Smooth muscle cell (in vitro differentiated cells): ENCODE results near the gene ITPRID2. TPM values are rescaled to one million over a fixed set of nuclear protein-coding genes. Genes with fewer than 3 reads are reported as not detected.
A peak's percentile ranks its signal among the peaks of the same experiment; 100 is the strongest.

Source experiments
- DNase-seq: peaks from one replicate; lab custom pipeline; 2025; ENCODE audit not compliant: unreplicated experiment; lab: John Stamatoyannopoulos, UW
- H2AFZ ChIP-seq: fragments of 200-600 bp; sonication (generic); 2 replicates; pipeline ENCODE4 v1.6.0; 2016; ENCODE audit warnings: antibody characterized with exemption, low read depth, mild to moderate bottlenecking
- H3F3A ChIP-seq: fragments of 200-600 bp; sonication (generic); 2 replicates; pipeline ENCODE4 v1.6.0; 2017; ENCODE audit warnings: antibody characterized with exemption, low read depth
- H3K27ac ChIP-seq: fragments of 200-600 bp; sonication (generic); 2 replicates; pipeline ENCODE4 v1.5.1; 2016; ENCODE audit warnings: low read depth, mild to moderate bottlenecking
- H3K27me3 ChIP-seq: fragments of 200-600 bp; sonication (generic); 2 replicates; pipeline ENCODE4 v1.6.1; 2016; ENCODE audit warnings: low read depth, mild to moderate bottlenecking
- H3K36me3 ChIP-seq: fragments of 200-600 bp; sonication (generic); 2 replicates; pipeline ENCODE4 v1.5.1; 2016; ENCODE audit warnings: low read depth
- H3K4me1 ChIP-seq: fragments of 200-600 bp; sonication (generic); 2 replicates; pipeline ENCODE4 v1.5.1; 2016; ENCODE audit warnings: low read depth
- H3K4me2 ChIP-seq: fragments of 200-600 bp; sonication (generic); 2 replicates; pipeline ENCODE4 v1.6.0; 2016; ENCODE audit warnings: mild to moderate bottlenecking
- H3K4me3 ChIP-seq: fragments of 200-600 bp; sonication (generic); 2 replicates; pipeline ENCODE4 v1.5.1; 2016; ENCODE audit warnings: mild to moderate bottlenecking
- H3K79me2 ChIP-seq: fragments of 200-600 bp; sonication (generic); 2 replicates; pipeline ENCODE4 v1.6.0; 2016; ENCODE audit warnings: low read depth, mild to moderate bottlenecking
- H3K9ac ChIP-seq: fragments of 200-600 bp; sonication (generic); 2 replicates; pipeline ENCODE4 v1.6.0; 2016; ENCODE audit warnings: low read depth
- H3K9me3 ChIP-seq: fragments of 200-600 bp; sonication (generic); replicated peaks from 2 replicates; pipeline ENCODE4 v1.5.1; 2016; ENCODE audit warnings: low read depth
- H4K20me1 ChIP-seq: fragments of 200-600 bp; sonication (generic); 2 replicates; pipeline ENCODE4 v1.6.0; 2016; ENCODE audit warnings: low read depth
- CTCF ChIP-seq: fragments of 200-600 bp; sonication (generic); IDR thresholded peaks from 2 replicates; pipeline ENCODE4 v1.5.1; 2017; ENCODE audit warnings: borderline replicate concordance, mild to moderate bottlenecking, antibody characterized with exemption; ENCODE audit not compliant: insufficient read depth, poor library complexity, severe bottlenecking
- WGBS: methylation state at CpG from one replicate; pipeline ENCODE4 v1.1.7; 2016; ENCODE audit warnings: low lambda C conversion rate; 5-methylcytosine and 5-hydroxymethylcytosine counted together
- polyA plus RNA-seq: library from polyadenylated mRNA; unstranded; fragments of >200 nt; fragmentation: Nextera tagmentation; extraction: Ambion mirVana; gene quantifications from 2 replicates; pipeline ENCODE4 v1.2.1, GENCODE V29; 2016
- total RNA-seq: library from RNA; depleted of rRNA; stranded (reverse); fragments of >200 nt; gene quantifications from 2 replicates; pipeline ENCODE4 v1.2.3, GENCODE V29; 2014

Gene ITPRID2
- total and polyA plus RNA-seq, 2 experiments from 2014 or later: 28.2 to 556 TPM

GRCh38 chr2:181847198-181847556, 44.4 kb upstream of the ITPRID2 start:
- no peaks in the 10 kb centered on the region for H3K36me3 ChIP-seq
- no peak overlapping the region for H3K27ac ChIP-seq
- H3K9ac ChIP-seq: no peak overlapping the region
- H3K4me1 ChIP-seq: no peaks in the 10 kb centered on the region
- no peak overlapping the region for H3K4me2 ChIP-seq
- no peak overlapping the region for H3K4me3 ChIP-seq
- TF ChIP-seq CTCF: no peak
- H3K79me2 ChIP-seq: no peaks in the 10 kb centered on the region
- no peaks in the 10 kb centered on the region for H3K9me3 ChIP-seq
- no peak overlapping the region for H2AFZ ChIP-seq
- no peak for DNase-seq
- H4K20me1 ChIP-seq: no peaks in the 10 kb centered on the region
- no peaks in the 10 kb centered on the region for H3K27me3 ChIP-seq
- H3F3A ChIP-seq: no peaks in the 10 kb centered on the region

GRCh38 chr2:181847702-181848101, 43.8 kb upstream of the ITPRID2 start:
- H3K4me1 ChIP-seq: no peaks in the 10 kb centered on the region
- no peak overlapping the region for H3K4me3 ChIP-seq
- no peaks in the 10 kb centered on the region for H3F3A ChIP-seq
- H3K9ac ChIP-seq: no peak overlapping the region
- no peaks in the 10 kb centered on the region for H4K20me1 ChIP-seq
- no peaks in the 10 kb centered on the region for H3K9me3 ChIP-seq
- H3K4me2 ChIP-seq: no peak overlapping the region
- H3K27ac ChIP-seq: no peak overlapping the region
- H3K79me2 ChIP-seq: no peaks in the 10 kb centered on the region
- no peaks in the 10 kb centered on the region for H3K36me3 ChIP-seq
- 88% methylated on average over 2 of the region's 2 CpGs for WGBS
- H3K27me3 ChIP-seq: no peaks in the 10 kb centered on the region
- no peak for TF ChIP-seq CTCF
- no peak overlapping the region for H2AFZ ChIP-seq
- no peak for DNase-seq

- no peaks in the 10 kb centered on the region for H4K20me1 ChIP-seq
- no peak overlapping the region for H3K4me2 ChIP-seq
- H3F3A ChIP-seq: no peaks in the 10 kb centered on the region
- H3K27me3 ChIP-seq: no peaks in the 10 kb centered on the region
- 62% methylated on average over 3 of the region's 3 CpGs for WGBS
- no peak for DNase-seq
- no peaks in the 10 kb centered on the region for H3K9me3 ChIP-seq
- H3K4me1 ChIP-seq: no peaks in the 10 kb centered on the region
- H3K79me2 ChIP-seq: no peaks in the 10 kb centered on the region
- no peak overlapping the region for H2AFZ ChIP-seq
- no peak overlapping the region for H3K4me3 ChIP-seq
- no peaks in the 10 kb centered on the region for H3K36me3 ChIP-seq
- no peak for TF ChIP-seq CTCF
- H3K9ac ChIP-seq: no peak overlapping the region
- no peak overlapping the region for H3K27ac ChIP-seq
These were observed 43.2 kb upstream of the ITPRID2 start for GRCh38 chr2:181848261-181848886.

- no peaks in the 10 kb centered on the region for H3K9me3 ChIP-seq
- no peaks in the 10 kb centered on the region for H4K20me1 ChIP-seq
- no peak overlapping the region for H3K4me3 ChIP-seq
- no peaks in the 10 kb centered on the region for H3F3A ChIP-seq
- 96% methylated on average over 1 of the region's 1 CpG for WGBS
- no peaks in the 10 kb centered on the region for H3K36me3 ChIP-seq
- DNase-seq: no peak
- no peak overlapping the region for H3K9ac ChIP-seq
- H2AFZ ChIP-seq: peak overlapping the region; percentile 3
- no peak overlapping the region for H3K27ac ChIP-seq
- TF ChIP-seq CTCF: no peak
- H3K27me3 ChIP-seq: no peaks in the 10 kb centered on the region
- H3K79me2 ChIP-seq: no peaks in the 10 kb centered on the region
- no peak overlapping the region for H3K4me2 ChIP-seq
- H3K4me1 ChIP-seq: no peaks in the 10 kb centered on the region
These were observed 41.9 kb upstream of the ITPRID2 start for GRCh38 chr2:181849601-181850000.
